Esophagus squamous epithelium (tissue), 5 donors: Measurements from ENCODE around the gene PNPO. TPM values are rescaled to one million over a fixed set of nuclear protein-coding genes. Genes with fewer than 3 reads are reported as not detected.

ENCODE experiments used
- DNase-seq: peaks from one replicate; lab custom pipeline; 2025; lab: John Stamatoyannopoulos, UW
- H3K27ac ChIP-seq, 4 donors: fragments of 200-600 bp; sonication (generic); one replicate each; pipeline ENCODE4 v1.5.1; 2016 to 2019; ENCODE audit warnings: mild to moderate bottlenecking in 1 of 4
- H3K27me3 ChIP-seq, 4 donors: fragments of 200-600 bp; sonication (generic); 1 replicate in 3 of 4; 2 replicates in 1 of 4; pipeline versions ENCODE4 v1.5.1 to v1.6.0; 2017 to 2021; ENCODE audit warnings: antibody characterized with exemption in 1 of 4
- H3K36me3 ChIP-seq, 3 donors: fragments of 200-600 bp; sonication (generic); one replicate each; pipeline ENCODE4 v1.5.1; 2016 to 2019
- H3K4me1 ChIP-seq, 3 donors: fragments of 200-600 bp; sonication (generic); one replicate each; pipeline ENCODE4 v1.5.1; 2017 to 2019
- H3K4me3 ChIP-seq, 4 donors: fragments of 200-600 bp; sonication (generic); 1 replicate in 3 of 4; 2 replicates in 1 of 4; pipeline ENCODE4 v1.5.1; 2016 to 2019; ENCODE audit warnings: mild to moderate bottlenecking in 2 of 4, moderate library complexity in 1 of 4
- H3K9me3 ChIP-seq, 3 donors: fragments of 200-600 bp; sonication (generic); one replicate each; pipeline ENCODE4 v1.5.1; 2016 to 2019
- POLR2A ChIP-seq, 4 donors: fragments of 450-650 bp; IDR thresholded peaks; one replicate each; pipeline ENCODE4 v1.6.1; 2017; ENCODE audit warnings: antibody characterized with exemption in 4 of 4, mild to moderate bottlenecking in 4 of 4, moderate library complexity in 3 of 4
- WGBS, 2 donors: methylation state at CpG; one replicate each; pipeline ENCODE4 v1.1.5; 2018; 5-methylcytosine and 5-hydroxymethylcytosine counted together
- intact Hi-C: fragments of 100-400 bp; cut with DNase I; formaldehyde crosslinking; loops from one replicate; pipeline ENCODE4 v1.15.0; 2022
- total RNA-seq, 4 donors: library from RNA; depleted of rRNA; stranded (reverse); fragments of >200 nt; gene quantifications; one replicate each; pipeline ENCODE4 v1.1.0, GENCODE V29; 2016
- TF ChIP-seq, protein P1 (sequence below), 6 experiments: fragments of 450-650 bp in 4 of 6; fragments of 200-600 bp in 2 of 6; sonication (generic) in 2 of 6; IDR thresholded peaks; one replicate each; pipeline ENCODE4 v1.5.1; 2016 to 2019; ENCODE audit warnings: antibody characterized with exemption in 6 of 6, mild to moderate bottlenecking in 4 of 6, moderate library complexity in 4 of 6
- donor health status: DM: yes; HTN: yes; CAD: no.

The PNPO gene
- total RNA-seq, 4 donors from 2014 or later = 25.6 to 38.6 (median 34.2) TPM

GRCh38 chr17:47945529-47946508 lies 4.4 kb downstream of the PNPO start:
- Histone ChIP-seq H3K9me3 (no peaks in the 10 kb centered on the region), H3K27ac (peak overlapping the region in 3 of 4 donors; percentile 27 to 59 (median 28)), H3K36me3 (peaks cover 0 to 40% (median 11%) of the 10 kb centered on the region in 3 donors), H3K4me3 (no peak overlapping the region), H3K27me3 (no peaks in the 10 kb centered on the region), H3K4me1 (peaks cover 24 to 92% (median 32%) of the 10 kb centered on the region in 3 donors)
- DNase-seq = no peak
- TF ChIP-seq, protein P1, sequence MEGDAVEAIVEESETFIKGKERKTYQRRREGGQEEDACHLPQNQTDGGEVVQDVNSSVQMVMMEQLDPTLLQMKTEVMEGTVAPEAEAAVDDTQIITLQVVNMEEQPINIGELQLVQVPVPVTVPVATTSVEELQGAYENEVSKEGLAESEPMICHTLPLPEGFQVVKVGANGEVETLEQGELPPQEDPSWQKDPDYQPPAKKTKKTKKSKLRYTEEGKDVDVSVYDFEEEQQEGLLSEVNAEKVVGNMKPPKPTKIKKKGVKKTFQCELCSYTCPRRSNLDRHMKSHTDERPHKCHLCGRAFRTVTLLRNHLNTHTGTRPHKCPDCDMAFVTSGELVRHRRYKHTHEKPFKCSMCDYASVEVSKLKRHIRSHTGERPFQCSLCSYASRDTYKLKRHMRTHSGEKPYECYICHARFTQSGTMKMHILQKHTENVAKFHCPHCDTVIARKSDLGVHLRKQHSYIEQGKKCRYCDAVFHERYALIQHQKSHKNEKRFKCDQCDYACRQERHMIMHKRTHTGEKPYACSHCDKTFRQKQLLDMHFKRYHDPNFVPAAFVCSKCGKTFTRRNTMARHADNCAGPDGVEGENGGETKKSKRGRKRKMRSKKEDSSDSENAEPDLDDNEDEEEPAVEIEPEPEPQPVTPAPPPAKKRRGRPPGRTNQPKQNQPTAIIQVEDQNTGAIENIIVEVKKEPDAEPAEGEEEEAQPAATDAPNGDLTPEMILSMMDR (IDR thresholded peaks at IDR 0.05) = no peak
- TF ChIP-seq POLR2A (IDR thresholded peaks at IDR 0.05) = no peak
- intact Hi-C loops = no loop called here
- WGBS, 2 donors = 86 to 93% methylated on average over 4 to 6 of the region's 10 CpGs

- WGBS, 2 donors = no CpG with 5 or more reads among the region's 6 CpGs
- H3K27ac ChIP-seq = peak overlapping the region in 3 of 4 donors; percentile 27 to 59 (median 35)
These were observed 5.1 kb downstream of the PNPO start for GRCh38 chr17:47946516-47946915.

GRCh38 chr17:47946929-47947397 lies 5.6 kb downstream of the PNPO start:
- peak overlapping the region in 3 of 4 donors; percentile 35 to 59 (median 40) for H3K27ac ChIP-seq
- peak; percentile 12 for DNase-seq
- no peak for TF ChIP-seq POLR2A (IDR thresholded peaks at IDR 0.05)
- TF ChIP-seq, protein P1 (IDR thresholded peaks at IDR 0.05) = peak; percentile 57 to 89 (median 84)

More at GRCh38 chr17:47946516-47946915, 5.1 kb downstream of the PNPO start:
- intact Hi-C loops = no loop called here
- no peak overlapping the region for H3K4me3 ChIP-seq
- peaks cover 21 to 93% (median 29%) of the 10 kb centered on the region in 3 donors for H3K4me1 ChIP-seq
- no peaks in the 10 kb centered on the region for H3K9me3 ChIP-seq
- H3K27me3 ChIP-seq = no peaks in the 10 kb centered on the region
- no peak for DNase-seq
- TF ChIP-seq, protein P1 (IDR thresholded peaks at IDR 0.05) = no peak
- no peak for TF ChIP-seq POLR2A (IDR thresholded peaks at IDR 0.05)
- H3K36me3 ChIP-seq = peaks cover 0 to 46% (median 11%) of the 10 kb centered on the region in 3 donors

DNA sequence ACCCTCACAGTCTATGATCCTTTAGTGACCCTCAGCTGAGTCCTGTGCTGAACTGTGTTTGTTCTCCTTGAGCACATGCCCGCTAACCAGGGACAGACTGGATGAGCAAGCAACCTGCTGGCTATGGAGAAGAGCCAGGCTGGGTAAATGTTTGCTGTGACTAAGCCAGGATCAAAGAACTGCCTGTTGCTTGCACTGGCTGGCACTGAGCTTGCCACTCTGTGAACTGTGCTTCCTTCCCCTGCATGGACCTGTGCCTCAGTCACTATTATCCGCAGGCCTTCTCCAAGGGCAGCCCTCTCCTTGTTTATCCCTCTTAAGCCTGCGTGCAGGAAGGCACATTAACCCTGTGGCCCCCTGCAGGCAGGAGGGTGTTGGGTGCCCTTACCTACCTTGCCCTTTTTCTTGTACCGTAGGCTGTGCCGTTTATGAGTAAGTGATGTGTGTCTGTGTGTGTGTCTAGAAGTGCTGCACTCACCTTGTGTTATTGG lies 7.4 kb downstream of the PNPO start:
- no peak for TF ChIP-seq POLR2A (IDR thresholded peaks at IDR 0.05)
- TF ChIP-seq, protein P1 (IDR thresholded peaks at IDR 0.05) = no peak
- Histone ChIP-seq H3K9me3 (no peaks in the 10 kb centered on the region), H3K27ac (peak overlapping the region; percentile 60 to 80 (median 78)), H3K4me1 (peaks cover 13 to 90% (median 23%) of the 10 kb centered on the region in 3 donors), H3K36me3 (peaks cover 0 to 65% (median 11%) of the 10 kb centered on the region in 3 donors), H3K4me3 (no peak overlapping the region), H3K27me3 (no peaks in the 10 kb centered on the region)
- DNase-seq = no peak
- WGBS, 2 donors = 17 to 31% methylated on average over 5 of the region's 5 CpGs
- intact Hi-C loops = no loop called here

More at GRCh38 chr17:47946929-47947397, 5.6 kb downstream of the PNPO start:
- H3K36me3 ChIP-seq = peaks cover 0 to 51% (median 11%) of the 10 kb centered on the region in 3 donors
- 13 to 27% methylated on average over 2 of the region's 2 CpGs for WGBS, 2 donors
- H3K4me1 ChIP-seq = peaks cover 21 to 90% (median 28%) of the 10 kb centered on the region in 3 donors
- intact Hi-C loops = no loop called here
- no peaks in the 10 kb centered on the region for H3K27me3 ChIP-seq
- no peak overlapping the region for H3K4me3 ChIP-seq
- no peaks in the 10 kb centered on the region for H3K9me3 ChIP-seq
